Stimulated activated CD4-positive, alpha-beta T cell treated with anti-CD3 and anti-CD28 coated beads, TNF-alpha, amount 100 ng/mL, for 1 hour (primary cell): ENCODE measurements around the gene HYOU1.
"Not testable (repeated sequence)": the region's sequence is repeated elsewhere in the genome, so short reads cannot be mapped to it uniquely, and the experiment has no call there.

Experiments
- DNase-seq, 3 donors: peaks; one replicate each; pipeline ENCODE4 v3.0.0-alpha.2; 2020; ENCODE audit warnings: low read depth in 3 of 3, low spot score in 1 of 3

Gene HYOU1

GRCh38 chr11:119057000-119057769 is at the start of gene HYOU1:
HYOU1 (minus strand) TSS chr11:119057205; CDS start chr11:119056160, 1,045 bp downstream.
- peak; percentile 97 to 99 (median 98) for DNase-seq

GRCh38 chr11:119103793-119104192 is 46.8 kb upstream of the HYOU1 start:
- DNase-seq, result no peak

GRCh38 chr11:119103161-119103664 is 46.2 kb upstream of the HYOU1 start:
- DNase-seq, result not testable (repeated sequence)

GRCh38 chr11:119101759-119102423 is 44.9 kb upstream of the HYOU1 start, which contains the start of gene DPAGT1:
DPAGT1 (minus strand) TSS chr11:119101853; CDS start chr11:119101655, 198 bp downstream.
- DNase-seq, result peak; percentile 60 to 72 (median 65)

GRCh38 chr11:119100994-119101758 is 44.2 kb upstream of the HYOU1 start:
- DNase-seq, result no peak

- no peak for DNase-seq
Measured at GRCh38 chr11:119100246-119100970, 43.4 kb upstream of the HYOU1 start.

GRCh38 chr11:119099711-119100110 is 42.7 kb upstream of the HYOU1 start:
- DNase-seq, result no peak

- peak; percentile 96 to 99 (median 99) for DNase-seq
Measured at GRCh38 chr11:119095066-119095880, 38.3 kb upstream of the HYOU1 start.

GRCh38 chr11:119094816-119095065 is 37.7 kb upstream of the HYOU1 start:
- DNase-seq, result peak in 2 of 3 donors; percentile 35 to 41

- DNase-seq, result peak in 1 of 3 donors; percentile 39
Measured at GRCh38 chr11:119093942-119094815, 37.2 kb upstream of the HYOU1 start.

GRCh38 chr11:119092880-119093842 is 36.2 kb upstream of the HYOU1 start:
- DNase-seq, result no peak

GRCh38 chr11:119091966-119092879 is 35.2 kb upstream of the HYOU1 start:
- DNase-seq, result no peak

- no peak for DNase-seq
Measured at GRCh38 chr11:119091178-119091577, 34.2 kb upstream of the HYOU1 start.

GRCh38 chr11:119089319-119089718 is 32.3 kb upstream of the HYOU1 start:
- no peak for DNase-seq

- DNase-seq, result no peak
Measured at GRCh38 chr11:119088406-119088805, 31.4 kb upstream of the HYOU1 start.

GRCh38 chr11:119087747-119088241 is 30.8 kb upstream of the HYOU1 start:
- no peak for DNase-seq

GRCh38 chr11:119087123-119087522 is 30.1 kb upstream of the HYOU1 start:
- no peak for DNase-seq
